Prostate gland (tissue), 2 donors: ENCODE measurements around the gene SPATA31E1.

ENCODE experiments used
- CTCF ChIP-seq, 4 experiments: fragments of 200-600 bp in 2 of 4; fragments of 450-650 bp in 2 of 4; sonication (generic) in 2 of 4; IDR thresholded peaks; 1 replicate in 3 of 4; 2 replicates in 1 of 4; pipeline ENCODE4 v1.5.1; 2016 to 2019; ENCODE audit warnings: antibody characterized with exemption in 4 of 4, mild to moderate bottlenecking in 2 of 4, moderate library complexity in 2 of 4
- POLR2A ChIP-seq: fragments of 450-650 bp; IDR thresholded peaks from one replicate; pipeline ENCODE4 v1.6.1; 2016; ENCODE audit warnings: antibody characterized with exemption, mild to moderate bottlenecking
- POLR2AphosphoS5 ChIP-seq: sonication (generic); formaldehyde crosslinking; IDR thresholded peaks from one replicate; pipeline ENCODE4 v1.6.1; 2017; ENCODE audit warnings: antibody characterized with exemption

- TF ChIP-seq POLR2AphosphoS5 (no peak), CTCF (IDR thresholded peaks at IDR 0.05) (no peak), POLR2A (no peak)
Observed at GRCh38 chr9:87873607-87874303, 8.9 kb upstream of the SPATA31E1 start.
